HG02642 (cell line): Measurements from ENCODE around the gene ARHGAP30.
"Not testable (repeated sequence)": the region's sequence is repeated elsewhere in the genome, so short reads cannot be mapped to it uniquely, and the experiment has no call there.

Experiments used
- ATAC-seq: cut with Tn5 transposase; IDR thresholded peaks from one replicate; pipeline ENCODE4 v1.9.1; 2021; ENCODE audit warnings: mild to moderate bottlenecking; ENCODE audit not compliant: unreplicated experiment, poor library complexity

ARHGAP30 gene, protein sequence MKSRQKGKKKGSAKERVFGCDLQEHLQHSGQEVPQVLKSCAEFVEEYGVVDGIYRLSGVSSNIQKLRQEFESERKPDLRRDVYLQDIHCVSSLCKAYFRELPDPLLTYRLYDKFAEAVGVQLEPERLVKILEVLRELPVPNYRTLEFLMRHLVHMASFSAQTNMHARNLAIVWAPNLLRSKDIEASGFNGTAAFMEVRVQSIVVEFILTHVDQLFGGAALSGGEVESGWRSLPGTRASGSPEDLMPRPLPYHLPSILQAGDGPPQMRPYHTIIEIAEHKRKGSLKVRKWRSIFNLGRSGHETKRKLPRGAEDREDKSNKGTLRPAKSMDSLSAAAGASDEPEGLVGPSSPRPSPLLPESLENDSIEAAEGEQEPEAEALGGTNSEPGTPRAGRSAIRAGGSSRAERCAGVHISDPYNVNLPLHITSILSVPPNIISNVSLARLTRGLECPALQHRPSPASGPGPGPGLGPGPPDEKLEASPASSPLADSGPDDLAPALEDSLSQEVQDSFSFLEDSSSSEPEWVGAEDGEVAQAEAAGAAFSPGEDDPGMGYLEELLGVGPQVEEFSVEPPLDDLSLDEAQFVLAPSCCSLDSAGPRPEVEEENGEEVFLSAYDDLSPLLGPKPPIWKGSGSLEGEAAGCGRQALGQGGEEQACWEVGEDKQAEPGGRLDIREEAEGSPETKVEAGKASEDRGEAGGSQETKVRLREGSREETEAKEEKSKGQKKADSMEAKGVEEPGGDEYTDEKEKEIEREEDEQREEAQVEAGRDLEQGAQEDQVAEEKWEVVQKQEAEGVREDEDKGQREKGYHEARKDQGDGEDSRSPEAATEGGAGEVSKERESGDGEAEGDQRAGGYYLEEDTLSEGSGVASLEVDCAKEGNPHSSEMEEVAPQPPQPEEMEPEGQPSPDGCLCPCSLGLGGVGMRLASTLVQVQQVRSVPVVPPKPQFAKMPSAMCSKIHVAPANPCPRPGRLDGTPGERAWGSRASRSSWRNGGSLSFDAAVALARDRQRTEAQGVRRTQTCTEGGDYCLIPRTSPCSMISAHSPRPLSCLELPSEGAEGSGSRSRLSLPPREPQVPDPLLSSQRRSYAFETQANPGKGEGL

DNA sequence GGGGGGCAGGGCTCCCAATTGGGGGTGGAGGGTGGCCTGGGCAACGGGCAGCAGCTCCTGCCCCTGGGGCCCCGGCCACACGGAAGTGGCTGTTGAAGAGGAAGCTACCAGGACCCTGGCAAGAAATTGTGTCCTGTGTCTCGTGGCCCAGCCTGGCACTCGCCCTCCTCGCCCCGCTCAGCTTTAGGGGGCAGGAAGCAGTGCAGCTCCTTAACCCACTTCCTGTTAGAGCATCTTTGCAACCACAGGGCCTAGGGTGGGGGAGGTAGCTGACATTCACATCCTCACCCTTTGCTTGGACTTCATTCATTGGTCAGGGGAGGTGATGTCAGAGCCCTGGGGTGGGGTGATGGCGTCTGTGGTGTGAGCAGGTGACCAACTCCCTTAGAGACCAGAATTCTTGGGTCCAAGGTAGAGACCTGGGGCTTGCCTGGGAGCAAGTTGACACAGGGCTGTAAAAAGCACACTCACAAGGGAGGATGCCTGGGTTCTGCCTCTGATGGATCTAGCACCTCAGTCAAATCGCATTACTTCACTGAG is at the start of gene ARHGAP30:
Gene ARHGAP30 (minus strand): TSS at position 161 of the 540 bp plus-strand sequence. CDS start 267 bp downstream, outside the sequence.
- peak; percentile 80 for ATAC-seq

DNA sequence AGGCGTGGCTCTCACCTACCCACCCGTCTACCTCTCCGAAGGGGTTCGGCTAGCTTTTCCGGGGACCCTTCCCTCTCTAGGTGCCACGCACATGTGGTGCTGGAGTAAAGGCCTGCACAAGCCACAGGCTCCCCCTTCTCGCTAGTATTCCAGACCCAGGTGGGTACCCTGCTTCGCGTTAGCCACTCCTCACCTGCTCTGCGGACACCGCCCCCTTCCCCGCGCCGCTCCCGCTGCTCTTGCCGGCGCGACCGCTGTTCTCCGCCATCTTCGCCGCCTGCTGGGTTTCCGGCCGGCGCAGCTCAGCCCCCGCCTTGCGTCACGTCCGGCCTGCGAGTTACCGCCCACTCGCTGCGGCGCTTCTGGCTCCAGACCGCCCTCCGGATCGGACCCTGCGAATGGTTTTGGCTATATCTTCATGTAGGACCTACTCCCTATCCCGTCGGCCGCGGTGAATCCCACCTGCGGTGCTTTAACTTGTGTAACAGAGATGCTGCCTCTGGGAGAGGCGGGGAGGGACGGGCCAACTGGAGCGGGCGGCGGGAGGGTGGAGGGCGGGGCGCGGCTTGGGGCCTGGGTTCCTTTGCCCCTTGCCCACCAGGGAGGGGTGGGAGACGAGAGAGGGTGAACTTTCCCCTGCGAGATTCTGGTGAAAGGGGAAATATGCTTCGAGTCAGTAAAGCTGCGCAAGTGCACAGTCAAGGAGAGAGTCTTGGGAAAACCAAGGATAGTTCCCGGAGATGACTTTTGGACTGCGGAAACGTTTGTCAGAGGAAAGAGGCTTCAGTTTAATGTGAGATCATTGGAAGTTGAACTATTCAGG is 48.3 kb upstream of the ARHGAP30 start, which contains the start of the genes NIT1 and PFDN2:
Gene NIT1 (plus strand): TSS at position 347 of the 823 bp plus-strand sequence. CDS start 72 bp downstream, at position 419.
Gene PFDN2 (minus strand): TSS at position 279 of the 823 bp plus-strand sequence. CDS start 11 bp downstream, at position 268.
- peak; percentile 88 for ATAC-seq

DNA sequence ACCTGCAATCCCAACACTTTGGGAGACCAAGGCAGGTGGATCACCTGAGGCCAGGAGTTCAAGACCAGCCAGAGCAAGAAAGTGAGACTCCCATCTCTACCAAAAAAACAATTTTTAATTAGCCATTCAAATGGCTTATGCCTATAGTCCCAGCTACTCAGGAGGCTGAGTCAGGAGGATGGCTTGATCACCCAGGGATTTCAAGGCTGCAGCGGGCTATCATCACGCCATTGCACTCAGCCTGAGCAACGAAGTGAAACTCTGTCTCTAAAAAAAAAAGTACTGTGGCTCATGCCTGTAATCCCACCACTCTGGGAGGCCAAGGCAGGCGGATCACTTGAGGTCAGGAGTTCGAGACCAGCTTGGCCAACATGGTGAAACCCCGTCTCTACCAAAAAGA is 46.3 kb upstream of the ARHGAP30 start:
- ATAC-seq = not testable (repeated sequence)

DNA sequence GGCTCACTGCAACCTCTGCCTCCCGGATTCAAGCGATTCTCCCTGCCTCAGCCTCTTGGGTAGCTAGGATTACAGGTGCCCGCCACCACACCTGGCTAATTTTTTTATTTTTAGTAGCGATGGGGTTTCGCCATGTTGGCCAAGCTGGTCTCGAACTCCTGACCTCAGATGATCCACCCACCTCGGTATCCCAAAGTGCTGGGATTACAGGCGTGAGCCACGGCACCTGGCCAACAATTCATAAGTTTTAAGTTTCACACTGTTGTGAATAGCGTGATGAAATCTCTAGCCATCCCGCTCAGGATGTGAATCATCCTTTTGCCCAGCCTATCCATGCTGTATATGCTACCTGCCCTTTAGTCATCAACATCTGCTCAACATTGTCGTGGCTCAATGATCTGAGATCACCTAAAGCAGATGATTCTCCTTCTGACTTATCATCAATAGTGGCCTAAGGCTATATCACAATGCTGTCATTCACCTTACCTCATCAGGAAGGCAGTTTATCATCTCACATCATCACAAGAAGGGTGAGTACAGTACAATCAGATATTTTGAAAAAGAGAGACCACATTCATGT is 45.5 kb upstream of the ARHGAP30 start:
- ATAC-seq = no peak

DNA sequence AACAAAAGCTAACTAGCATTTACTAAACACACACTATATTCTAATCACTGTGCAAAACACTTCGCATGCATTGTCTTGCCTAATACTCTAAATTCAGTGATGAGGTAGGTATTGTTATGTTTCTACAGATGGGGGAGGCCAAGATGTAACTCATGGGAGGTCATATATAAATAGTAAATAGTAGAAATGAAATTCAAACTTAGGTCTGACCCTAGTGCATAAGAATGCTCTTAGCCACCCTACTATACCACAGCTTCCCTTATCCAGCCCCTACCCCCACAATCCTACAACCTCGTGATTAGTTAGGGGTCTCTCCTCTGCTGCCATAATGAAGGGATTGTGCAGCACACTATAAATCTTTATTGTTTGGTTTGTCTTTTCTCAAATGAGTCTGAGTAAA is 44.9 kb upstream of the ARHGAP30 start:
- no peak for ATAC-seq

- ATAC-seq = no peak
These were observed 44.2 kb upstream of the ARHGAP30 start for GRCh38 chr1:161113915-161114314.

DNA sequence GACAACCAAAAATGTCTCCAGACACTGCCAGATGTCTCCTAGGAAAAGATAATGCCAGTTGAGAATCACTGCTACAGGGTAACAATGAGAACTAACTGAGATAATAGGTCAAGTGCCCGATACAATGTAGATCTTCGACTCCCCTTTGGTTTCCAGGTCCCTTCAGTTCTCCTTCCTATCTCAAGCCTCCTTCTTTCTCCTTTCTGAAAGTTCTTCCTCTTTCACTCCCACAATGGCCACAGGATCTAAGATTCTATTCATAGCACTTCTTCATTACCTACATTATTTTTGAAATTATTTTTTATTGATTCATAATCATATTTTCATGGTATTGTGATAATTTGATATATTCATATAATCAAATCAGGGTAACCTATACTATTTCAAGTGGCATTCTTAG is 41.8 kb upstream of the ARHGAP30 start:
- ATAC-seq = no peak

DNA sequence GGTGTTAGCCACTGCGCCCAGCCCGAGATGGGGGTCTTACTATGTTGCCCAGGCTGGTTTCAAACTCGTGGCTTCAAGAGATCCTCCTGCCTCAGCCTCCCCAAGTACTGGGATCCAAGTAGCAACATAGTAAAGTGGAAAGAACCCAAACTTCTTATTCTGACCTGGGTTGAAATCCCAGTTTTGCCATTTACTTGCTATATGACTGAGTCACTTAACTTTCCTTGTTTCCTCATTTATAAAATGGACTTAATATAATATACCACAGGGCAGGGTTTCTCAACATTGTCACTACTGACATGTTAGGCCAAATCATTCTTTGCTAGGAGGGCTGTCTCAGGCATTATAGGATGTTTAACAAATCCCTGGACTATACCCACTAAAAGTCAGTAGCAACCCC is 41.4 kb upstream of the ARHGAP30 start:
- ATAC-seq = no peak

GRCh38 chr1:161106431-161106830 is 36.7 kb upstream of the ARHGAP30 start:
- no peak for ATAC-seq

GRCh38 chr1:161100556-161100955 is 30.9 kb upstream of the ARHGAP30 start:
- ATAC-seq = no peak

DNA sequence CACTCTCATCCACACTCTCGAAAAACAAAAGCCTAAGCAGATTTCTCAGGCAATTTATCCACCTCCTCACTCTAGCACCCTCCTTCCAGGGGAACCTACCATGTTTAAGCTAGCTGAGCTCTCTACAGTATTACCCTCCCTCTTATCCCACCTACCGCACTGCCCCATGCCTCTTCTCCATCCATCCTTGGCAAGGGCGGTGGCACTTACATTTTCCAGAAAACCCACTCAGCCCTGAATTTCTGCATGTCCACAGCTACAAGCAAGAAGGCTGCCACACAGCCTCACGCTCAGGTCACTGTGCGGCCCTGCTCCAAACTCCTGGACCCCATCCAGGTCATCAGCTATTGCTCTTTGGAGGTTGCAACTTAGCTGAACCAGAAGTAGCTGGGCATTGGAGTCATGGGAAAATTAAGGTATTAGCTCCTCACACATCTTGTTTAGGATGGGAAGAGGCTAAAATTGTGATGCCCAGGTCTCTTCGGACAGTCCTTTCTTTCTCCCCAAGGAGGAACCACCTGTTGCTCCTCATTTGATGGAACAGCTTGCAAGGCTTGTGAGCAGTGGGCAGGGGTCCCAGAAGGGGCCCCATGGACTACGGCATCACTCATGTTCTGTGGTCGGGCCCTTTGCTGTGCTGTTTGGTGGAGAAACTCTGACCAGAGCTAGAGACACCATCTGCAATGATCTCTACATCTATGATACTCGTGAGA is 29.6 kb upstream of the ARHGAP30 start:
- ATAC-seq = no peak

DNA sequence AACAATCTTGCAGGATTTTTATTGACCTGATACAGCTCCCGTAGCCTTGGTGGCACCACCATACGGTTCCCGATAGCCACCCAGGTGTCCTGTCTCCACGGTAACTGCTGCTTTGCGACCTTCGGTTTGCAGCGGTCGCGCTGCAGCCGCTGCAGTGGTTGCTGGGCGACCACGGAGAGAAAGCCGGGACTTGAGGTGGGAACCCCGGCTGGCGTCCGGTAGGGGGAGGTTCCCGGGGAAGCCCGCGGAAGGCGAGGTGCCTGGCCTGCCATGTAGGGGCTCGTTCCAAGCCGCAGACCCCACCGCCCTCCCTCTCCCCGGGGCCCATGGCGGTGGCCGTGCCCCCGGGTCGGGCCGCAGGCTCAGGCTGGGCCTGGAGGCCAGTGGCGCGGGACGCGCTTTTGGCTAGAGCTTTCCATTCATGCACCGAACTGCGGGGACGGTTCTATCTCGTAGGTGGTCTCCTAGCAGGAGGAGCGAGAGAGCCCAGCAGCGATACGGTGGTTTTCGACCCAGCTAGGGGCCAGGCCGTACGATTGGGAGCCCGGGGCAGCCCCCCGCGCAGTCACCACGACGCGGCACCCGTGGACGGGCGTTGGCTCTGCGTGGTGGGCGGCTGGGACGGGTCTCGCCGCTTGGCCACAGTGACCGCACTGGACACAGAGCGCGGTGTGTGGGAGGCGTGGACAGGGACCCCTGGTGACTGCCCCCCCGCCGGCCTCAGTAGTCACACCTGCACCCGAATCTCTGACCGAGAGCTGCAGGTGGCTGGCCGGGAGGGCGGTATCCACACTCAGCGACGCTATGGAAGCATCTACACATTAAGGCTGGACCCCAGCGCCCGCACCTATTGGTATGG is 28.7 kb upstream of the ARHGAP30 start, which contains the start of gene KLHDC9:
Gene KLHDC9 (plus strand): TSS at position 152 of the 859 bp plus-strand sequence. CDS start 175 bp downstream, at position 327.
- ATAC-seq = peak; percentile 75

GRCh38 chr1:161096530-161096929 is 26.8 kb upstream of the ARHGAP30 start:
- ATAC-seq = no peak

DNA sequence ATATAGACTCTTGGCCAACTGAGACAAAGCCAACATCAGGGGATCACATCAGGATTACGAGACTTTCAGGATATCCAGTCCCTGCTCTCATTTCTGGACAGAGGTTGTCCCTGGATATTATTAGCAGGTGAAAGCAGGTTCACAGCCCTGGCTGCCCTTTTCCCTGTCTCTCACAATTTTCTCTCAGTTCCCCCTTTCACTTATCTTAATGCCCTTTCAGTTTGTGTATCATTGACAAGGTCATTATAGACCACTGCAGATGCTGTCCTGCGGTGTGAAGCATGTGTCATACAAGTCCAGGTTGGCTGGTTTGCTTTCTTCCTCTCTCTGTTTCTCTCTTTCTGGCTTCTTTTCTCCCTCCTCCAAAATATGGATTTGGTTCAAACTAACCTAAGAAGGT is 26.3 kb upstream of the ARHGAP30 start:
- ATAC-seq = peak; percentile 27

- ATAC-seq = no peak
These were observed 25.5 kb upstream of the ARHGAP30 start for GRCh38 chr1:161095230-161095629.

GRCh38 chr1:161094481-161094880 is 24.8 kb upstream of the ARHGAP30 start:
- ATAC-seq = no peak

GRCh38 chr1:161092621-161093028 is 22.9 kb upstream of the ARHGAP30 start:
- no peak for ATAC-seq
